WTC11 (cell line): ENCODE results near the gene OGG1.

Experiments
- CTCF ChIP-seq: fragments of 200-600 bp; IDR thresholded peaks from 2 replicates; pipeline ENCODE4 v1.8.0; 2022; ENCODE audit warnings: antibody characterized with exemption
- ZMAT4 ChIP-seq: fragments of 250-450 bp; sonication (Bioruptor Pico); IDR thresholded peaks from 2 replicates; pipeline ENCODE4 v1.9.0; 2021; ENCODE audit warnings: mild to moderate bottlenecking

- no peak for TF ChIP-seq ZMAT4 (CRISPR knock-in tag)
- TF ChIP-seq CTCF = no peak
These were observed 28.1 kb upstream of the OGG1 start for GRCh38 chr3:9721700-9722060.
